HepG2 (cell line): Measurements from ENCODE around the gene NCKIPSD. TPM values are rescaled to one million over a fixed set of nuclear protein-coding genes. Genes with fewer than 3 reads are reported as not detected.

Source experiments
- ATF1 ChIP-seq: IDR thresholded peaks from 2 replicates; pipeline ENCODE4 v1.6.1; 2016; ENCODE audit warnings: mild to moderate bottlenecking, control low read depth
- ATF6 ChIP-seq: sonication (generic); formaldehyde crosslinking; conservative IDR thresholded peaks from 2 replicates; pipeline ENCODE4 v1.4.0; 2020; ENCODE audit warnings: missing genetic modification reagents
- HINFP ChIP-seq: sonication (generic); formaldehyde crosslinking; IDR thresholded peaks from 2 replicates; pipeline ENCODE4 v1.4.0; 2020; ENCODE audit warnings: low read depth, mild to moderate bottlenecking, missing genetic modification reagents
- LCORL ChIP-seq, 2 experiments: fragments of 450-650 bp in 1 of 2; sonication (generic) in 1 of 2; formaldehyde crosslinking in 1 of 2; IDR thresholded peaks; 2 replicates each; pipeline versions ENCODE4 v1.5.0 to v1.6.1; 2017 to 2020; ENCODE audit warnings: antibody characterized with exemption in 1 of 2, missing genetic modification reagents in 1 of 2
- MTA3 ChIP-seq: sonication (generic); formaldehyde crosslinking; IDR thresholded peaks from 2 replicates; pipeline ENCODE4 v1.4.0; 2020; ENCODE audit warnings: missing genetic modification reagents
- NBN ChIP-seq: fragments of 450-650 bp; conservative IDR thresholded peaks from 2 replicates; pipeline ENCODE4 v1.6.1; 2017
- RBAK ChIP-seq: sonication (generic); formaldehyde crosslinking; IDR thresholded peaks from 2 replicates; pipeline ENCODE4 v1.5.1; 2020; ENCODE audit warnings: mild to moderate bottlenecking, missing genetic modification reagents
- RCOR2 ChIP-seq: IDR thresholded peaks from 2 replicates; pipeline ENCODE4 v1.6.1; 2016; ENCODE audit warnings: missing biosample characterization, missing genetic modification reagents
- SP140L ChIP-seq: sonication (generic); formaldehyde crosslinking; IDR thresholded peaks from 2 replicates; pipeline ENCODE4 v1.4.0; 2020; ENCODE audit warnings: missing genetic modification reagents, borderline replicate concordance
- TEAD2 ChIP-seq: sonication (generic); formaldehyde crosslinking; IDR thresholded peaks from 2 replicates; pipeline ENCODE4 v1.9.0; 2021; ENCODE audit warnings: missing genetic modification reagents
- ZNF101 ChIP-seq: sonication (generic); formaldehyde crosslinking; IDR thresholded peaks from 2 replicates; pipeline ENCODE4 v1.4.0; 2020; ENCODE audit warnings: mild to moderate bottlenecking, low read depth, missing genetic modification reagents, borderline replicate concordance
- ZNF282 ChIP-seq: fragments of 450-650 bp; IDR thresholded peaks from 2 replicates; pipeline ENCODE4 v1.6.1; 2018; ENCODE audit not compliant: partially characterized antibody
- ZNF660 ChIP-seq: sonication (generic); formaldehyde crosslinking; IDR thresholded peaks from 2 replicates; pipeline ENCODE4 v1.5.1; 2020; ENCODE audit warnings: mild to moderate bottlenecking, low read depth, missing genetic modification reagents, borderline replicate concordance
- ZNF773 ChIP-seq: sonication (generic); formaldehyde crosslinking; IDR thresholded peaks from 2 replicates; pipeline ENCODE4 v1.4.0; 2020; ENCODE audit warnings: missing genetic modification reagents, borderline replicate concordance
- ZSCAN29 ChIP-seq: sonication (generic); formaldehyde crosslinking; conservative IDR thresholded peaks from 2 replicates; pipeline ENCODE4 v1.4.0; 2020; ENCODE audit warnings: mild to moderate bottlenecking, missing genetic modification reagents
- polyA plus RNA-seq, 8 experiments: library from polyadenylated mRNA; depleted of rRNA in 3 of 8; stranded (reverse) in 7 of 8; unstranded in 1 of 8; fragments of >200 nt; fragmentation: Illumina TruSeq in 4 of 8; extraction: Trizol in 4 of 8; gene quantifications; 2 replicates each; pipeline versions ENCODE4 v1.2.1 to v1.2.3, GENCODE V29; 2011 to 2016; ENCODE audit warnings: low read depth in 4 of 8, missing spikeins in 1 of 8, mixed read lengths in 1 of 8; ENCODE audit not compliant: insufficient read depth in 1 of 8
- total RNA-seq, 5 experiments: library from RNA; depleted of rRNA; stranded (reverse); fragments of >200 nt; fragmentation: Illumina TruSeq; extraction: Trizol; gene quantifications; 2 replicates each; pipeline ENCODE4 v1.2.3, GENCODE V29; 2016; ENCODE audit warnings: low read depth in 1 of 5
- TF ChIP-seq, protein P1 (sequence below): sonication (generic); formaldehyde crosslinking; IDR thresholded peaks from 2 replicates; pipeline ENCODE4 v1.5.0; 2020; ENCODE audit warnings: mild to moderate bottlenecking, missing genetic modification reagents, borderline replicate concordance
- TF ChIP-seq, protein P2 (sequence below): fragments of 450-650 bp; IDR thresholded peaks from 2 replicates; pipeline ENCODE4 v1.6.1; 2016
- TF ChIP-seq, protein P3 (sequence below): sonication (generic); formaldehyde crosslinking; IDR thresholded peaks from 2 replicates; pipeline ENCODE4 v1.4.0; 2020; ENCODE audit warnings: missing genetic modification reagents

The NCKIPSD gene
- total and polyA plus RNA-seq, 2 of the 13 experiments (the other 11 are each of a cell fraction or from before 2014, with no cell fraction given) = 13.5 to 35.2 TPM

GRCh38 chr3:48663489-48664312, 22.0 kb downstream of the NCKIPSD start (continued):
- TF ChIP-seq, protein P1, sequence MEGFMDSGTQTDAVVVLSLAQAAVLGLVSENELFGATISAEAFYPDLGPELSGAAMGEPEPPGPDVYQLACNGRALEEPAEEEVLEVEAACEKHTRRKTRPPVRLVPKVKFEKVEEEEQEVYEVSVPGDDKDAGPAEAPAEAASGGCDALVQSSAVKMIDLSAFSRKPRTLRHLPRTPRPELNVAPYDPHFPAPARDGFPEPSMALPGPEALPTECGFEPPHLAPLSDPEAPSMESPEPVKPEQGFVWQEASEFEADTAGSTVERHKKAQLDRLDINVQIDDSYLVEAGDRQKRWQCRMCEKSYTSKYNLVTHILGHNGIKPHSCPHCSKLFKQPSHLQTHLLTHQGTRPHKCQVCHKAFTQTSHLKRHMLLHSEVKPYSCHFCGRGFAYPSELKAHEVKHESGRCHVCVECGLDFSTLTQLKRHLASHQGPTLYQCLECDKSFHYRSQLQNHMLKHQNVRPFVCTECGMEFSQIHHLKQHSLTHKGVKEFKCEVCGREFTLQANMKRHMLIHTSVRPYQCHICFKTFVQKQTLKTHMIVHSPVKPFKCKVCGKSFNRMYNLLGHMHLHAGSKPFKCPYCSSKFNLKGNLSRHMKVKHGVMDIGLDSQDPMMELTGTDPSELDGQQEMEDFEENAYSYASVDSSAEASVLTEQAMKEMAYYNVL (CRISPR knock-in tag) = peak; percentile 24; the same call in 1 of the 2 replicates
- peak; percentile 83 for TF ChIP-seq ATF1
- TF ChIP-seq ZSCAN29 (CRISPR knock-in tag) = no peak
- no peak for TF ChIP-seq RBAK
- TF ChIP-seq LCORL (IDR thresholded peaks at IDR 0.05) = no peak
- peak; percentile 57; the same call in 1 of the 2 replicates for TF ChIP-seq LCORL (CRISPR knock-in tag; IDR thresholded peaks at IDR 0.05)
- TF ChIP-seq NBN = no peak
- TF ChIP-seq, protein P2, sequence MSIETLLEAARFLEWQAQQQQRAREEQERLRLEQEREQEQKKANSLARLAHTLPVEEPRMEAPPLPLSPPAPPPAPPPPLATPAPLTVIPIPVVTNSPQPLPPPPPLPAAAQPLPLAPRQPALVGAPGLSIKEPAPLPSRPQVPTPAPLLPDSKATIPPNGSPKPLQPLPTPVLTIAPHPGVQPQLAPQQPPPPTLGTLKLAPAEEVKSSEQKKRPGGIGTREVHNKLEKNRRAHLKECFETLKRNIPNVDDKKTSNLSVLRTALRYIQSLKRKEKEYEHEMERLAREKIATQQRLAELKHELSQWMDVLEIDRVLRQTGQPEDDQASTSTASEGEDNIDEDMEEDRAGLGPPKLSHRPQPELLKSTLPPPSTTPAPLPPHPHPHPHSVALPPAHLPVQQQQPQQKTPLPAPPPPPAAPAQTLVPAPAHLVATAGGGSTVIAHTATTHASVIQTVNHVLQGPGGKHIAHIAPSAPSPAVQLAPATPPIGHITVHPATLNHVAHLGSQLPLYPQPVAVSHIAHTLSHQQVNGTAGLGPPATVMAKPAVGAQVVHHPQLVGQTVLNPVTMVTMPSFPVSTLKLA = peak; percentile 90
- no peak for TF ChIP-seq ATF6
- no peak for TF ChIP-seq RCOR2 (CRISPR knock-in tag)
- no peak; the same call in 1 of the 2 replicates for TF ChIP-seq HINFP
- no peak for TF ChIP-seq ZNF101 (CRISPR knock-in tag)
- TF ChIP-seq SP140L = no peak
- TF ChIP-seq, protein P3, sequence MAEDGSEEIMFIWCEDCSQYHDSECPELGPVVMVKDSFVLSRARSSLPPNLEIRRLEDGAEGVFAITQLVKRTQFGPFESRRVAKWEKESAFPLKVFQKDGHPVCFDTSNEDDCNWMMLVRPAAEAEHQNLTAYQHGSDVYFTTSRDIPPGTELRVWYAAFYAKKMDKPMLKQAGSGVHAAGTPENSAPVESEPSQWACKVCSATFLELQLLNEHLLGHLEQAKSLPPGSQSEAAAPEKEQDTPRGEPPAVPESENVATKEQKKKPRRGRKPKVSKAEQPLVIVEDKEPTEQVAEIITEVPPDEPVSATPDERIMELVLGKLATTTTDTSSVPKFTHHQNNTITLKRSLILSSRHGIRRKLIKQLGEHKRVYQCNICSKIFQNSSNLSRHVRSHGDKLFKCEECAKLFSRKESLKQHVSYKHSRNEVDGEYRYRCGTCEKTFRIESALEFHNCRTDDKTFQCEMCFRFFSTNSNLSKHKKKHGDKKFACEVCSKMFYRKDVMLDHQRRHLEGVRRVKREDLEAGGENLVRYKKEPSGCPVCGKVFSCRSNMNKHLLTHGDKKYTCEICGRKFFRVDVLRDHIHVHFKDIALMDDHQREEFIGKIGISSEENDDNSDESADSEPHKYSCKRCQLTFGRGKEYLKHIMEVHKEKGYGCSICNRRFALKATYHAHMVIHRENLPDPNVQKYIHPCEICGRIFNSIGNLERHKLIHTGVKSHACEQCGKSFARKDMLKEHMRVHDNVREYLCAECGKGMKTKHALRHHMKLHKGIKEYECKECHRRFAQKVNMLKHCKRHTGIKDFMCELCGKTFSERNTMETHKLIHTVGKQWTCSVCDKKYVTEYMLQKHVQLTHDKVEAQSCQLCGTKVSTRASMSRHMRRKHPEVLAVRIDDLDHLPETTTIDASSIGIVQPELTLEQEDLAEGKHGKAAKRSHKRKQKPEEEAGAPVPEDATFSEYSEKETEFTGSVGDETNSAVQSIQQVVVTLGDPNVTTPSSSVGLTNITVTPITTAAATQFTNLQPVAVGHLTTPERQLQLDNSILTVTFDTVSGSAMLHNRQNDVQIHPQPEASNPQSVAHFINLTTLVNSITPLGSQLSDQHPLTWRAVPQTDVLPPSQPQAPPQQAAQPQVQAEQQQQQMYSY (CRISPR knock-in tag) = no peak; the same call in 1 of the 2 replicates
- TF ChIP-seq ZNF282 = no peak
- no peak for TF ChIP-seq MTA3 (CRISPR knock-in tag)
- no peak for TF ChIP-seq ZNF773 (CRISPR knock-in tag)
- no peak for TF ChIP-seq ZNF660 (CRISPR knock-in tag)
- peak; percentile 82; the same call in 1 of the 2 replicates for TF ChIP-seq TEAD2 (CRISPR knock-in tag)
